Daoy (cell line): ENCODE measurements around the gene SLC2A6. TPM values are rescaled to one million over a fixed set of nuclear protein-coding genes. Genes with fewer than 3 reads are reported as not detected.
A peak's percentile ranks its signal among the peaks of the same experiment; 100 is the strongest.

Experiments used
- DNase-seq: peaks from one replicate; pipeline ENCODE4 v3.0.0-alpha.2; 2015; ENCODE audit warnings: low read depth
- total RNA-seq: library from RNA; depleted of rRNA; stranded (reverse); fragments of >200 nt; shearing (Covaris generic); gene quantifications from 2 replicates; pipeline ENCODE4 v1.2.3, GENCODE V29; 2014

Gene SLC2A6
- total RNA-seq, 1 experiment from 2014 or later: 29.2 TPM

GRCh38 chr9:133496861-133497842, 18.3 kb upstream of the SLC2A6 start:
- no peak for DNase-seq

DNA sequence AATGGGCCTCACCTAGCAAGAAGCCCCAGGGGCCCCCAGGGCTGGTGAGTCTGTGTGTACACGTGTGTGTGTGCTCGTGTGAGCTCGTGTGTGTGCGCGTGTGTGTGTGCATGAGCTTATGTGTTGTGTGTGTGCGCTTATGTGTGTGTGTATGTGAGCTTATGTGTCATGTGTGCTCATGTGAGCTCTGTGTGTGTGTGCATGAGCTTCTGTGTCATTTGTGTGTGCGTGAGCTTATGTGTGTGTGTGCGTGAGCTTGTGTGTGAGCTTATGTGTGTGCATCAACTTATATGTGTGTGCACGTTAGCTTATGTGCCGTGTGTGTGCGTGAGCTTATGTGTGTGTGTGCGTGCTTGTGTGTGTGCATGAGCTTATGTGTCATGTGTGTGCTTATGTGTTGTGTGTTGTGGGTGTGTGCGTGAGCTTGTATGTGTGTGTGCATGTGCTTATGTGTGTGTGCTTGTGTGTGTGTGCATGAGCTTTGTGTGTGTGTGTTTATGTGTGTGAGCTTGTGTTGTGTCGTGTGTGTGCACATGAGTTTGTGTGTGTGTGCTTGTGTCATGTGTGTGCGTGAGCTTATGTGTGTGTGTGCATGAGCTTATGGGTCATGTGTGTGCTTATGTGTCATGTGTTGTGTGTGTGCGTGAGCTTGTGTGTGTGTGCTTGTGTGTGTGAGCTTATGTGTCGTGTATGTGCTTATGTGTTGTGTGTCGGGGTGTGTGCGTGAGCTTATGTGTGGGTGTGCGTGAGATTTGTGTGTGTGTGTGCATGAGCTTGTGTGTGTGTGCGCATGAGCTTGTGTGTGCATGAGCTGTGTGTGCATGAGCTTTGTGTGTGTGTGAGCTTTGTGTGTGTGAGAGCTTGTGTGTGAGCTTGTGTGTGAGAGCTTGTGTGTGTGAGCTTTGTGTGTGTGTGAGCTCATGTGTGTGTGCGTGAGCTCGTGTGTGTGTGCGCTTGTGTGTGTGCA, 16.7 kb upstream of the SLC2A6 start:
- DNase-seq: no peak

- DNase-seq: no peak
These were observed 15.9 kb upstream of the SLC2A6 start for GRCh38 chr9:133494636-133495326.

DNA sequence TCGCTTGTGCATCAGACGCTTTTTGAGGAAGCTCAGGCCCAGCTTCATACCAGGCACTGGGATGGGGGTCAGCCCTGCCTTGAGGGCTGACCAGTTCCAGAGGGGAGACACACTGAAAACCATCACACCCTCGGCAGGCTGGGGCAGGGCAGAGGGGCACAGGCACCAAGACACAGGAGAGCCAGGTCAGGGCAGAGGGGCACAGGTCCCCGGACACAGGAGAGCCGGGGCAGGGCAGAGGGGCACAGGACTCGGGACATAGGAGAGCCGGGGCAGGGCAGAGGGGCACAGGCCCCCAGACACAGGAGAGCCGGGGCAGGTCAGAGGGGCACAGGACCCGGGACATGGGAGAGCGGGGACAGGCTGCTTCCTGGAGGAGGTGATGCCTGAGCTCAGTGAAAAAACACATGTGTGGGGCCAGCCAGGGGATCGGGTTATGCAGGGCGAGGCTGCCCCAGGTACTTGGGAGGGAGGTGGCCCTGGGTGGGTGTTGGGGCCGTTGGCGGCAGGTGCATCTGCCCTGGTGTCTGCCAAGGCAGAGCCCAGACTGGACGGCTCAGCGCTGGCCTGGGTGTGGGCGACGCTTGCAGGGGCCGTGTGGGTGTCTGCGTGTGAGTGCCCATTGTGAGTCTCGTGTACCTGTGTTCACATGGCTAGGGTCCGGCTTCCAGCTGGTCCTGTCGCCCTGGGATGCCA, 15.1 kb upstream of the SLC2A6 start:
- no peak for DNase-seq

- DNase-seq: no peak
These were observed 14.5 kb upstream of the SLC2A6 start for GRCh38 chr9:133493428-133493827.

- DNase-seq: peak; percentile 45
These were observed 13.4 kb upstream of the SLC2A6 start for GRCh38 chr9:133492061-133493021.

DNA sequence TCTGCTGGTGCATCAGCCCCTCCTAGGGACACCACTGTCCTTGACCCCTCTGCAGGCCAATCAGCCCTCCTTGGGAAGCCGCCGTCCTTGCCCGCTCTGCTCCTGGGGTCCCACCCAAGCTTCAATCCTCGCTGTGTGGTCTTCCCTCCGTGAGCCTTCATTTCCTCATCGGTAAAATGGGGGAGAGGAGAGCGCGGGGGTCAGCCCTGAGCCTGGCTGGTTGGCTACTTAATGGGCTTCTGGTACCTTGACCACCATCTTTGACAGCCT, 12.7 kb upstream of the SLC2A6 start:
- DNase-seq: no peak

- DNase-seq: no peak
These were observed 12.2 kb upstream of the SLC2A6 start for GRCh38 chr9:133490865-133491655.

- no peak for DNase-seq
These were observed 11.3 kb upstream of the SLC2A6 start for GRCh38 chr9:133490201-133490681.

GRCh38 chr9:133489253-133490190, 10.6 kb upstream of the SLC2A6 start:
- peak; percentile 56 for DNase-seq

GRCh38 chr9:133488686-133489252, 9.9 kb upstream of the SLC2A6 start:
- DNase-seq: no peak

- no peak for DNase-seq
These were observed 8.4 kb upstream of the SLC2A6 start for GRCh38 chr9:133487331-133487725.

- no peak for DNase-seq
These were observed 6.8 kb upstream of the SLC2A6 start for GRCh38 chr9:133485531-133486260.

DNA sequence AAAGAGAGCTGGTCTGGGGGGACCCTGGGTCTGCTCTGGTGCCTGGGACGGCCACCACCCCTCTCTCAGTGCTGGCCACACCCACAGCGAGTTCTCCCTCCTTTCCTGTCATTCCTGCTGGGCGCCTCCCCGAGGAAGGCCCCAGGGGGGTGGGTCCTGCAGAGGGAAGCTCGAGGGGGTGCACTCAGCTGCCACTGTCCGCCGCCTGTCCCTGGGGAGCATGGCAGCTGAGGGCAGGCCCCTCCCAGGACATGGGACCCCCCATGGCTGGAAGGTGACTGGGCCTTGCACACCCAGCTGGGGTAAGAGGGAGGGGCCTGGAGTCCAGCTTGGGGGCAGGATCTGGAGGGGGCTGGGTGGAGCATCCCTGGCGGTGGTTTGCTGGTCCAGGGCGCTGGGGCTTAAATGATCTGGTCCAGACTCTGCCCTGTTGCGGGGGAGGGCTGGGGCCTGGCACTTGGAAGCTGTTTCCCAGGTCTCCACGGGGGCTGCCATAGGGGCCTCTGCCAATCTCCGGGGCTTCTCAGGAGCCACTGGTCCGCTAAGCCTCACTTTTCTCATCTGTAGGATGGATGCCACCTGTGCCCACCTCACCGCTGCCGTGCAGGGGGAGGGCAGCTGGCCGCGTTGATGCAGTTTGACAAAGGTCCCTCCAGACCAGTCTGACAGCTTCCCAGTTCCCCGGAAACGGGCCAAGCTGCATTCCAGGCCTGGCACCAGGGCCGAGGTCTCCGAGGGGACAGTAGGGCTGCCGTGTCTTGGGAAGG, 6.0 kb upstream of the SLC2A6 start:
- DNase-seq: no peak

GRCh38 chr9:133483611-133484010, 4.7 kb upstream of the SLC2A6 start:
- no peak for DNase-seq
